ENCODE results near the gene BCL7B.
"Not testable (repeated sequence)": the region's sequence is repeated elsewhere in the genome, so short reads cannot be mapped to it uniquely, and the experiment has no call there.

Gene BCL7B

GRCh38 chr7:73536479-73536878 is 21.0 kb downstream of the BCL7B start:
- no peak for DNase-seq

GRCh38 chr7:73535918-73536317 is 21.6 kb downstream of the BCL7B start:
- DNase-seq = not testable (repeated sequence)

- DNase-seq = no peak
These were observed 23.7 kb downstream of the BCL7B start for GRCh38 chr7:73533742-73534141.

- DNase-seq = no peak
These were observed 25.3 kb downstream of the BCL7B start for GRCh38 chr7:73532224-73532623.

- DNase-seq = no peak
These were observed 26.7 kb downstream of the BCL7B start for GRCh38 chr7:73530800-73531199.

GRCh38 chr7:73526896-73527821 is 30.3 kb downstream of the BCL7B start:
- no peak for DNase-seq

GRCh38 chr7:73526158-73526494 is 31.4 kb downstream of the BCL7B start:
- DNase-seq = not testable (repeated sequence)

GRCh38 chr7:73522105-73522872 is 35.2 kb downstream of the BCL7B start, which contains the start of gene BAZ1B:
Gene BAZ1B (minus strand): TSS chr7:73522293. CDS start chr7:73521933, 360 bp downstream.
- DNase-seq = peak; percentile 85 to 99 (median 97)

- DNase-seq = peak in 29 of 51 donors; percentile 30 to 91 (median 73)
These were observed 35.8 kb downstream of the BCL7B start for GRCh38 chr7:73521636-73522104.

- DNase-seq = peak in 2 of 51 donors; percentile 16 to 19
These were observed 36.5 kb downstream of the BCL7B start for GRCh38 chr7:73520673-73521635.

- no peak for DNase-seq
These were observed 37.4 kb downstream of the BCL7B start for GRCh38 chr7:73519867-73520672.

- no peak for DNase-seq
These were observed 39.0 kb downstream of the BCL7B start for GRCh38 chr7:73518470-73518869.

- DNase-seq = no peak
These were observed 40.1 kb downstream of the BCL7B start for GRCh38 chr7:73517241-73517995.

- no peak for DNase-seq
These were observed 42.3 kb downstream of the BCL7B start for GRCh38 chr7:73515178-73515577.

- no peak for DNase-seq
These were observed 45.3 kb downstream of the BCL7B start for GRCh38 chr7:73512018-73512780.

- DNase-seq = no peak
These were observed 48.0 kb downstream of the BCL7B start for GRCh38 chr7:73509463-73509862.

- no peak for DNase-seq
These were observed 49.9 kb downstream of the BCL7B start for GRCh38 chr7:73507556-73507955.

GRCh38 chr7:73504920-73505319 is 52.6 kb downstream of the BCL7B start:
- peak in 3 of 51 donors; percentile 4 to 46 (median 20) for DNase-seq

GRCh38 chr7:73504017-73504416 is 53.5 kb downstream of the BCL7B start:
- DNase-seq = no peak

Data from hypothalamus (tissue), 51 donors.